GM12891 (cell line): Measurements from ENCODE around the gene PAX8.

Experiments
- DNase-seq: peaks from one replicate; pipeline ENCODE4 v3.0.0; 2011; ENCODE audit warnings: low spot score; ENCODE audit not compliant: insufficient read length
- FAIRE-seq: peaks from 2 replicates; lab custom pipeline; 2011; peaks lifted over from hg19 to GRCh38; lab: Jason Lieb, UNC
- PAX5 ChIP-seq: IDR thresholded peaks from 2 replicates; pipeline ENCODE4 v1.6.1; 2011; ENCODE audit warnings: low read length, moderate library complexity, mild to moderate bottlenecking; ENCODE audit not compliant: insufficient read depth, severe bottlenecking
- POLR2A ChIP-seq: IDR thresholded peaks from 2 replicates; pipeline ENCODE4 v1.6.1; 2011; ENCODE audit warnings: low read depth, low read length, control low read depth
- POLR2AphosphoS5 ChIP-seq: IDR thresholded peaks from 2 replicates; pipeline ENCODE4 v1.6.1; 2011; ENCODE audit warnings: low read depth, low read length, control low read depth
- POU2F2 ChIP-seq: IDR thresholded peaks from 2 replicates; pipeline ENCODE4 v1.6.1; 2011; ENCODE audit warnings: low read depth, mild to moderate bottlenecking, control low read depth, low read length, moderate library complexity
- SPI1 ChIP-seq: IDR thresholded peaks from 2 replicates; pipeline ENCODE4 v1.6.1; 2011; ENCODE audit warnings: low read depth, low read length, control low read depth
- TAF1 ChIP-seq: IDR thresholded peaks from 2 replicates; pipeline ENCODE4 v1.6.1; 2011; ENCODE audit warnings: low read depth, low read length, control low read depth

The PAX8 gene

DNA sequence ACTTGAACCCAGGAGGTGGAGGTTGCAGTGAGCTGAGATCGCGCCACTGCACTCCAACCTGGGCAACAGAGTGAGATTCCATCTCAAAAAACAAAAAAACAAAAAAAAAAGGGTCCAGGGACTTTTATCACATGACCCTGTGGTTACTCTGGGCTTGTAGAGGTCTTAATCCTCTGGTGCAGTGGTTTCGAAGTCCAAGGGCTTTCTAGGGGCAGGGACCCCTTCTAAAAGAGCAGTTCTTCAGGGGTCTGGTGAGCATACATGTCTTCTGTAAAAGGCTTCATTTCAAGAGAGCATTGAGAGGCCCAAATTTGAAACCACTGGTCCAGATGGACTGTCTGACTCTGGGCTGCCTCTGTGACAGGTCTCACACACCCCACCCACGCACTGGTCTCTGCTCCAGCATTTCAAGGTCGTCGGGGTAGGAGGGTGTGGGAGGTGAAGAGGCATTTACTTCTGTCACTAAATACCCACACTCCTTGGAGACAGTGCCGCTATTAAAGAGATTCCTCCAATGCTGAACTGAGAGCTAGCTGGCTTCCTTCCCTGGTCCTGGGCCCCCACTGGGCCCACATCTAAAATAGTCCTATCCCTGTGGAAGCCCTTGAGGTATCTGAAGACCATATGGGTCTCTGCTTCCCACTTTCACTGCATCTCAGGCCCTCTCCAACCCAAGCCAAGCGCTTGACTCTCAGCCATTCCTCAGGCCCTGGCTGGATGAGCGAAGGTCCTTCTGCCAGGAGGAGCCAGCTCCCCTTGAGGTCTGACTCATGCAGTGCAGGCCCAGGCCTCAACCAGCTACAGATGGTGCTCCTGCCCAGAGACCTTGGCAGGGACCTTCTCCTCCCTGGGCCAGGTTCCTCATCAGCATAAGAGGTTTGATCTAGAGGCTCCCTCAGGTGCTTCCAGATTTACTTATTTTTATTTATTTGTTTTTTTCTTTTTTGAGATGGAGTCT, 44.8 kb downstream of the PAX8 start:
- FAIRE-seq, result no peak
- DNase-seq, result no peak
- TF ChIP-seq POU2F2, result no peak
- TF ChIP-seq POLR2AphosphoS5, result no peak
- no peak for TF ChIP-seq PAX5
- TF ChIP-seq SPI1, result no peak
- TF ChIP-seq POLR2A, result no peak
- no peak for TF ChIP-seq TAF1

DNA sequence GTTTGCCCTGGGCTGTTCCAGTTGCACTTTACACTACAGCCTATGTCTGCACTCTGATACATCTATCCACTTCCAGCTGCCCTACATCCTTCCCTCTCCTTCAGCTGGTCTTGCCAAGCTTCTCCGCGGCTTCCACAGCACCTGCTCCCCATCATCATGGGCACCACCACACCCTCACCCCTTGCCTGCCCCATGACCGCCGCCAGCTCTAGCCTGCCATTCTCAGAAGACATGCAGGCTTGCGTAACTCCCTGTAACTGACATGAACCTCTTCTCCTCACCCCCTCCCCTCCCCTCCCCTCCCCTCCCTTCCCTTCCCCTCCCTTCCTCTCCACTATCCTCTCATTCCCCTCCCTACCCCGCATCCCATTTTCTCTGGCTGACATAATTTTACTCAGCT, 46.0 kb downstream of the PAX8 start:
- no peak for DNase-seq
- FAIRE-seq, result no peak

DNA sequence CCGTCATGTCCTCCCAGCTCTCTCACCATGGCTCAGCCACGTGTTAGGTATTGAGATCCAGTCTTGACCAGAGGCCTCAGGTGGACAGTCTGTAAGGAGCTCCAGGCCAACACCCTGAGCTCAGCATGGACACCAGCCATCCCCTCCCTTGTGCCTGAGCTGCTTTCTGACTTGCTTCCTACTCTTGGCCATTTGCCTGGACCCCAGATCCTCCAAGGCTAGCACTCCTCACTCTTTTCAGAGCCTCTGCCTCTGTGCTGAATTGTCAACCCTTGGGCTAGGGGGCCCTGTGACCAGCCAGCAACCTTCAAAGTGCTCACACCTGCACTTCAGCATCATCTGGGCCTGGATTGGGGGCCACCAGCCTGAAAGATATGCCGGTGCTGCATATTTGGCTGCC, 46.6 kb downstream of the PAX8 start:
- TF ChIP-seq POLR2A (no peak), TAF1 (no peak), SPI1 (no peak), POLR2AphosphoS5 (no peak), PAX5 (no peak), POU2F2 (no peak)
- DNase-seq, result no peak
- FAIRE-seq, result no peak

More for the DNA sequence above, 46.0 kb downstream of the PAX8 start:
- no peak for TF ChIP-seq POU2F2
- TF ChIP-seq PAX5, result no peak
- TF ChIP-seq POLR2AphosphoS5, result no peak
- TF ChIP-seq TAF1, result no peak
- TF ChIP-seq POLR2A, result no peak
- TF ChIP-seq SPI1, result no peak

DNA sequence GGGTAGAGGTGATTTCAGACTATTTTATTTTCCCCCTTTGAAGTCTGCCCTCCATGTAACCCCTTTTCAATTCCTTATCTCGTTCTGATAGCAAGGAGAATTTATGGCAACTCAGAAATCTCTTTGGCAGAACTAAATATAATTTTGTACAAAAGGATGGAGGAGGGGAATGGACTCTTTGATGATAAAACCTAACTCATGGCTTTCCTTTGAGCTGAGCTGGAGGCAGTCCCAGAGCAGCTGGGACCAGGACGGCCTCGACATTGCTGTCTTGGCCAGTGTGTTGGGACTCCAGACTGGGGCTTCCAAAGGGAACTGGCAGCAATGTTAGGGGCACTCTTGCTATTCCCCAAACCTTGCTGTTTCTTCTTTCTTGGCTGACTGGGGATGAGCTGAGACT, 47.7 kb downstream of the PAX8 start:
- no peak for FAIRE-seq
- no peak for TF ChIP-seq TAF1
- no peak for TF ChIP-seq POLR2AphosphoS5
- no peak for TF ChIP-seq POU2F2
- TF ChIP-seq SPI1, result no peak
- TF ChIP-seq POLR2A, result no peak
- no peak for TF ChIP-seq PAX5
- no peak for DNase-seq

DNA sequence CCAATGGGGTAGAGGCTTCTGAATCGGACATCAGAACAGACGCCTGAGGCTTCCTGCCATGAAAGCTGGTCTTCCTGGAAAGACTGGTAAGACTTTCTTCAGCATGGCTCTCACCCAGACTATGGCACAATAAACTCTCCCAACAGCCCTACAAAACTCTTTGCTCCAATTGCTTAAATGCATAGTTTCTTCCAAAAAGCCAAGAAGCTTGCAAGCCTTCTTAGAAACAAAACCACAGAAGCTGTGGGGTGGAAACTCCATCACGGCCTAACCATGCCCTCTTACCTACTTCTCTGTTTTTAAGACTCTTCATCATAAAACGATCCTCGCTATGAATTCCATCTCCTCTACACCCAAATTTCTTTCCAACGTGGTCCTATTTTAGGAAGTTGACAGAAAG, 48.2 kb downstream of the PAX8 start:
- FAIRE-seq, result no peak
- DNase-seq, result no peak
- no peak for TF ChIP-seq POU2F2
- TF ChIP-seq SPI1, result no peak
- TF ChIP-seq TAF1, result no peak
- TF ChIP-seq POLR2A, result no peak
- TF ChIP-seq POLR2AphosphoS5, result no peak

DNA sequence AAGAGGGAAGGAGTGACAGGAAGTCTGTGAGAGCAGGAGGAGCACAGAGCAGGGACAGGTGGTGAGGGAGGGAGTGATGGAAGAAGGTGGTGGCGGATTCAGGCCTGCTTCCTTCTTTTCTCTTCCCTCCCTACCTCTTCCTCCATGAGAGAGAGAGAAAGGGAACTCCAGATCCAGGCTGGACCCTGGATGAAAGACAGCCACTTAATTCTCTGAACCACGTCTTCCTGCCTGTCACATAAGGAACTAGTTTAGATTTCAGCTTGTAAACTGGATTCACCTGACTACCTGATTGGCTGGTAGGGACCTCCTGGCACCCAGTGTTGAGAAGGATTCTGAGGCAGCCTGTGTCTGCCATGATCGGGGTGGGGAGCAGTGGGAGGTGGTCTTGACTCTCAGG, 48.9 kb downstream of the PAX8 start:
- FAIRE-seq (no peak), DNase-seq (no peak)
- TF ChIP-seq POLR2AphosphoS5, result no peak
- TF ChIP-seq PAX5, result no peak
- no peak for TF ChIP-seq SPI1
- TF ChIP-seq POLR2A, result no peak

DNA sequence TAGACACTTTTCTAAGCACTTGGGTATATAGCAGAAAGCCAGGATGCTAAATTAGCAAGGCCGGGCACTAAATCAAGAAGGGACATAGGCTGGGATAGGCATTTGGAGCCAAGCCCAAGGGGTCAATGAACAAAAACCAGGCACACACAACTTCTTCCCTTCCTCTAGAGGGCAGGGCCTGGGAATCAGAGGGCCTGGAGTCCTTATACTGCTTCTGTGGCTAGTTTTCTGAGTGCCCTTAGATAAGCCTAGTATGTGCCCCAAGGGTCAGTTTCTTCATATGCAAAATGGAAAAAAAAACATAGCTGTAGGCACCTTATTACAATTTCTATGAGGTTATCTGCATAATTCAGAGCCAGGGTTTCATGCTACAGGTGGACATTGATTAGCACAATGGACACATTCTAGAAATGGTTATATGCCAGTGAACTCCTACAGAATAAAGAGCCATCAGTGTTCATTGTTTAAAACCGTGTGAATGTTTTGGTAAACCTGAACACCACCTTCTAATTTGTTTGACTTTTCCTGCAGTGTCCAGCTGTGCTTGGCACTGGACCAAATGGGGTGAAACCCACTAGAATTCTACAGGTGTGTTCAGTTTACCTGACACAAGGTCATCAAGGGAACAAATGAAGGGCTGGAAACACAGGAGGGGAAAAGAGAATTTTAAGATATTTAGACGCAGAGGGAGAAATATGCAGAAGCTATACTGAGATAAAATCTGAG, 49.6 kb downstream of the PAX8 start:
- TF ChIP-seq POLR2AphosphoS5, result no peak
- no peak for TF ChIP-seq SPI1
- TF ChIP-seq POLR2A, result no peak
- no peak for TF ChIP-seq PAX5
- no peak for TF ChIP-seq TAF1
- no peak for TF ChIP-seq POU2F2
- DNase-seq (no peak), FAIRE-seq (no peak)

DNA sequence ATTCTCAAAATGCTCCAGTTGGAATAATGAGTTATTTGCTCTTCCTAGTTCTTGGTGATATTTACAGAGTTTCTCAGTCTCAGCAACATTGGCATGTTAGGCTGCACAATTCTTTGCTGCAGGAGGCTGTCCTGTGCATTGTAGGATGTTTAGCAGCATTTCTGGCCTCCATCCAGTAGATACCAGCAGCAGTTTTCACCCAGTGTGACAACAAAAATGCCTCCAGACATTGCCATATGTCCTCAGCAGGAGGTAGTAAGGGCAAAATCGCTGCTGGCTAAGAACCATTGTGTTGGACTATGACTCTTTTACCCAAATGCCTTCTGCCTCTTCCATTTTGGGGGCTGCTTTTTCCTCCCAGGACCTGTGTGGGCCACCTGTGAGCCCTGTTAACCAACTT, 50.4 kb downstream of the PAX8 start:
- no peak for FAIRE-seq
- no peak for DNase-seq
- no peak for TF ChIP-seq POLR2AphosphoS5
- TF ChIP-seq POLR2A, result no peak
- TF ChIP-seq SPI1, result no peak
- TF ChIP-seq POU2F2, result no peak
- TF ChIP-seq TAF1, result no peak
- no peak for TF ChIP-seq PAX5

DNA sequence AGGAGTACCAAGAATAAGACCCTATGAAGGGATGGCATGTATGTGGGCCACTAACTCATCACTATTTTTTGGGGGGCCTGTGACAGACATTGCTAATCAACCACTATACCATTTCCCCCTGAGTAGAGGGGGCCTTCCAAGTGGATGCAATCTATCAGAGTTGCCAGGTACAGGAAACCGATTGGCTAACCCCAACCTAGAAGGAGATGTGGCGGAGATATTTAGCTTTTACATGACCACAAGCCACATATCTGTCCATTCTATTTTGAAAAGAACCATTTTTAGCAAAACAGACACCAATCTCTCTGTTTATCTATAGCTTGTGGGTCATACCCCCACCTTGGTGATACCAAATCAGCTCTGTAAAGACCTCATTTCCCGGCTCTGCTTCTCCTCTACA, 51.0 kb downstream of the PAX8 start:
- no peak for FAIRE-seq
- TF ChIP-seq POU2F2 (no peak), POLR2AphosphoS5 (no peak), POLR2A (no peak), PAX5 (no peak), SPI1 (no peak), TAF1 (no peak)
- no peak for DNase-seq

DNA sequence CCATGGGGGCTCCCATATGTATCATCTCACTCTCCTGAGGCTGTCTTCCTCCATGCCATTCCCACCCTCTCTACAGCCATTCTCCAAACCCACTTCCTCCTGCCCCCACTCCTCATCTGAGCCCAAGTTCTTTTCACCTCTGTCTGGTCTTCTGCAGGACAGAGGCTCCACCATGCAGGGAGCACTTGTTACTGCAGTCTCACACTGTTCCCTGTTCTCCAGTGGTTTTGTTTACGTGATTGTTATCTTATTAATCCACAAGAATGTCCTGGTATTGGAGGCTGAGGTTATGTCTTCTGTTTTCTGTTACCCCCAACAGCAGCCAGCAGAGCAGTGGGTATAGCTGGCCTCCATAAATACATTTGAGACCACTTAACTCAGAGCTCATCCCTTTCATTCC, 51.4 kb downstream of the PAX8 start:
- FAIRE-seq, result no peak
- no peak for DNase-seq
- no peak for TF ChIP-seq TAF1
- no peak for TF ChIP-seq POU2F2
